Measurements from ENCODE around the gene KAT6B.

KAT6B gene

DNA sequence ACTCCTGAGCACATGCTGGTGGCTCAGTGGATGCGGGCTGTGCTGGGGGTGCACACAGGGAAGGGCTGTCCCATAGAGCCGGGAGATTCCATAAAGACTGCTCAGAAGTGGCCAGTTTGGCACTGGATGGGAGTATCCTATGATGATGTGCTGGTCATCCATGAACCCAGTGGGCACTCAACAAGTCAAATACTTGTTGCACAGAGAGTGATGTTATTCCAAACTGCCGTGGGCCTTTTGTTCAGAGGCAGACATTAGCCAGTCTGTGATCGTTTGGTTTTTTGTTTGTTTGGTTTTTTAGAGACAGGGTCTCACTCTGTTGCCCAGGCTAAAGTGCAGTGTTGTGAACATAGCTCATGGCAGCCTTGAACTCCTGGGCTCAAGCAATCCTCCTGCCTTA is 254.2 kb downstream of the KAT6B start:
- CTCF ChIA-PET: interaction anchor here (1.4 kb wide), 1 partner anchor 33 kb away, joined by 3 read pairs; no protein-coding TSS in a partner anchor

DNA sequence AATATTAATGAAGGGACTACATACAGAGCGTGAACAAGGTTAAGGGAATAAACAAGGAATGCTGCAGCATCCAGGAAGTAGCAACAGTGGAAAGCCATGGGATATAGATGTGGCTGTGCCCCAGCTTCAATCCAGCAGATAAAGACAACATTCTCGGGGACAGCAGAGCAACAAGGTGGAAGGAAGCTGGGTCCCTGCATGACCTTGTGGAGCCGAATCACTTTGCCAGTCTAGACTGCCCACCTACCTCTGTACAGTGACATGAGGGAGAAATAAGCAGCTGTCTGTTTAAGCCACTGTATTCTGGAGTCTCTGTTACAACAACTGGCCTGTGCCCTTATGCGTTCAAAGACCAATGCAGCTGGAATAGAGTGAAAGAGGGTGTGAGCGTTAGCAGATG is 255.0 kb downstream of the KAT6B start:
- no peak overlapping the region for H3K27ac ChIP-seq (ENCODE audit: insufficient read depth in 1 of 2, low read depth in 1 of 2, low read length in 2 of 2, poor library complexity in 1 of 2, severe bottlenecking in 2 of 2)
- POLR2A ChIA-PET: no interaction called here
- no peaks in the 10 kb centered on the region for H3K27me3 ChIP-seq (replicated peaks in 2 of 5; ENCODE audit: control insufficient read depth in 4 of 5, insufficient read depth in 5 of 5, low read length in 4 of 5)
- no peak for DNase-seq
- H3K4me3 ChIP-seq (ENCODE audit: control insufficient read depth in 1 of 7, extremely low read depth in 1 of 7, insufficient read depth in 4 of 7, low read depth in 2 of 7, low read length in 6 of 7): no peak overlapping the region
- H3K36me3 ChIP-seq (ENCODE audit: control insufficient read depth in 4 of 4, insufficient read depth in 4 of 4, low read length in 3 of 4): no peaks in the 10 kb centered on the region
- H3K9me3 ChIP-seq (ENCODE audit: control extremely low read depth in 1 of 5, control insufficient read depth in 4 of 5, insufficient read depth in 2 of 5, low read depth in 1 of 5, low read length in 4 of 5): peaks cover 0 to 8% (median 0%) of the 10 kb centered on the region in 5 experiments
- CTCF ChIA-PET: no interaction called here
- H3K4me1 ChIP-seq (ENCODE audit: control extremely low read depth in 1 of 4, control insufficient read depth in 4 of 4, insufficient read depth in 4 of 4, low read length in 3 of 4): peaks cover 0 to 2% (median 0%) of the 10 kb centered on the region in 4 experiments
- WGBS (ENCODE audit: insufficient coverage): 87% methylated on average over 5 of the region's 5 CpGs

More for the DNA sequence above, 254.2 kb downstream of the KAT6B start:
- Histone ChIP-seq H3K27me3 (replicated peaks in 2 of 5; ENCODE audit: control insufficient read depth in 4 of 5, insufficient read depth in 5 of 5, low read length in 4 of 5) (no peaks in the 10 kb centered on the region), H3K27ac (ENCODE audit: insufficient read depth in 1 of 2, low read depth in 1 of 2, low read length in 2 of 2, poor library complexity in 1 of 2, severe bottlenecking in 2 of 2) (no peak overlapping the region), H3K4me1 (ENCODE audit: control extremely low read depth in 1 of 4, control insufficient read depth in 4 of 4, insufficient read depth in 4 of 4, low read length in 3 of 4) (peaks cover 0 to 2% (median 0%) of the 10 kb centered on the region in 4 experiments), H3K36me3 (ENCODE audit: control insufficient read depth in 4 of 4, insufficient read depth in 4 of 4, low read length in 3 of 4) (no peaks in the 10 kb centered on the region), H3K4me3 (ENCODE audit: control insufficient read depth in 1 of 7, extremely low read depth in 1 of 7, insufficient read depth in 4 of 7, low read depth in 2 of 7, low read length in 6 of 7) (no peak overlapping the region), H3K9me3 (ENCODE audit: control extremely low read depth in 1 of 5, control insufficient read depth in 4 of 5, insufficient read depth in 2 of 5, low read depth in 1 of 5, low read length in 4 of 5) (peaks cover 0 to 8% (median 0%) of the 10 kb centered on the region in 5 experiments)
- WGBS (ENCODE audit: insufficient coverage): 100% methylated on average over 4 of the region's 4 CpGs
- DNase-seq: no peak
- POLR2A ChIA-PET: no interaction called here

Measured in common myeloid progenitor, CD34-positive (primary cell).